GM21526 (cell line): ENCODE data around the gene ELL2.
"Not testable (repeated sequence)": the region's sequence is repeated elsewhere in the genome, so short reads cannot be mapped to it uniquely, and the experiment has no call there.

Experiments used
- ATAC-seq: cut with Tn5 transposase; IDR thresholded peaks from one replicate; pipeline ENCODE4 v1.9.1; 2021; ENCODE audit warnings: moderate library complexity; ENCODE audit not compliant: unreplicated experiment, low FRiP score

The ELL2 gene

DNA sequence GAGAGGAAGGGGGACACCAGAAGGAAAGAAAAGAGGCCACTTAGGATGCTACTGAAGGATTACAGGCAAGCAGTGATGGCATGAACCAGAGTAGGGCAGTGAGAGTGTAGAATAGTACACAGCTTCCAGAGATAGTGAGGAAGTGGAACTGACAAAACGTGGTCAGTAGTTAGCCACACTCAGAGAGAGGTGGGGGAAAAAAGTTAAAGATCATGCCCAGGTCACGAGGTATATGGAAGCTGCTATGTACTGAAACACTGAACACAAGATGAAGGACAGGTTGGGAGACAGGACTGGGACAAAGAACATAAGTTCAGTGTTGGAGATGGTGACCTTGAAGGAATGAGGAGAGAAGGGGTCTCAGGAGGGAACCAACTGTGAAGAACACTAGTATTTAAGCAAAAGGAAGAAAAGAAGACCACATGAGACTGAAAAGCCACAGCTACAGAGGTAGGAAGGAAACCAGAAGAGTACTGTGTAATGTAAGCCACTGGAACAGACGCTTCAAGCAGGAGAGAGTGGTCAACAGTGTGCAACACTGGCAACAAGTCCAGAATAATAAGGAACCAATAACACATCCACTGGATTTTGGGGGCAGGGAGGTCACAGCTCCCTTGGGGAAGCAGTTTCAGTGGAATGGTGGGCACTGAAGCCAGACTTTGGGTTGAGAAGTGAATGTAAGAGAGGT lies 45.5 kb downstream of the ELL2 start:
- peak; percentile 56 for ATAC-seq

DNA sequence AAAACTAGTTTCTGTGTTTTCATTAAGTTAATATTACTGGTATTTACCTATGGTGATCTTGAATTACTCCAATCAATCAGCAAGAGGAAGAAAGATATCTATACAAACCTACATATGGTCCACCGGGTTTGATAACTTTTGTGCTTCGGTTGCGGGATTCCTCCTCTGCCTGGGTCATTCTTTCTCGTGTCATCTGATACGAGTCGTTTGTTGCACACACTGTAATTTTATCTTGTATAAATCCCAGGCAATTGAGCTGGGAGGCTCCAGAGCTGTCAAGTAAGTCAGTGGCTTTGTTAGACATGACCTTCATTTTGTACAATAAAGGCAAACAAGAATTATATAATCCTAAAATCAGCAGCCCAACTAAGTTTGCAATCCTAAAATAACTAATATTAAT lies 48.0 kb downstream of the ELL2 start:
- no peak for ATAC-seq

DNA sequence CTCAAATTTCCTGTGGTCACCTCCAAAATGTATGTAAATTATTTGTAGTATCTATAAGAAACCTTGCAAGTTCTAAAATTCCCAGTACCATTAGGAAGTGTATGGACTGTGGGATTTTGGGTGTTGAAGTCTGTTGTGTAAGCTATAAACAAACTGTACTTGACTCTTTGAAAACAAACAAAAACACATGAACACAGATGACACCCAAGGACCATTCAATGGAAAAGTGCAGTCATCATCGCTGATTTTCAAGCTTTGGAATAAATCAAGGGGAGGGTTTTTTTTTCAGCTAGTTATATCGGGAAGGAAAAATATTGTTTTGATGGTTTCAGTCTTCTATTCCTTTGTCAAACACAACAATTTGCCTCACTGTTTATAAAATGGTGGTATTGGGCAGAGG lies 49.6 kb downstream of the ELL2 start:
- ATAC-seq, result no peak

DNA sequence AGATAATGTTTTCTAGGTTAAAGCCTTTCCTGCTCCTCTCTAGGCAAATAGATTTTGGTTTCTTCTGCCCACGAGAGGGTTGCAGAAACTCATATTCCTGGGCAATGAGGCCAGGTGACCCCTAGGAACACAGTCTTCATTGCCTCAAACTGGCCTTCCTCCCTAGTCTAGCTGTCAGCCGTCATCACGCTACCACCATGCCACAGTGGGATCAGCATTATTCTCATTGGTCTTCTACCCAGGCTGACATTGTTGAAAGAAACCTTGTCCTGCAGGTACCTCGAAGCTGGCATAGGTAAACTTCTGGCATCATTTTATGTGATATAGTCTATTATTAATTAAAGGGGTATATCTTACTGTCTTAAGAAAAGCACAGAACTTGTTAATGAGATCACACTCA lies 51.1 kb downstream of the ELL2 start:
- ATAC-seq, result no peak

DNA sequence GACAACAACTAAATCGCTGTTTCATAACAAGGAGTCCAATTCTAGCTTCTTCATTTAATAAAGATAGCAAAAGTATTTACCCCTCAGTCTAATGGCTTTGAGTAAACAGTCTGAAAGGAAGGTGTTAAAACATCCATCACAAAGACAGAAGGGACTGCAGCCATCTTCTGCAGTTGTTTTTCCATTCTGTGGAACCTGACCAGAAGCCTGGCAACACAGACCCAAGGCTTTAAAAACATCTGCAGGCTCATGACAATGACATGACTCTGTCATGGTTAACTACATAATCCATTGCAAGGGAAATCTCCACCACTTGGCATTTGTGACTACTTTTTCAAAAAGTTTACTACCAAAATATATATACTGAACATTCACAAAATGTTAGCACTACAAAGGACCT lies 51.9 kb downstream of the ELL2 start:
- no peak for ATAC-seq

DNA sequence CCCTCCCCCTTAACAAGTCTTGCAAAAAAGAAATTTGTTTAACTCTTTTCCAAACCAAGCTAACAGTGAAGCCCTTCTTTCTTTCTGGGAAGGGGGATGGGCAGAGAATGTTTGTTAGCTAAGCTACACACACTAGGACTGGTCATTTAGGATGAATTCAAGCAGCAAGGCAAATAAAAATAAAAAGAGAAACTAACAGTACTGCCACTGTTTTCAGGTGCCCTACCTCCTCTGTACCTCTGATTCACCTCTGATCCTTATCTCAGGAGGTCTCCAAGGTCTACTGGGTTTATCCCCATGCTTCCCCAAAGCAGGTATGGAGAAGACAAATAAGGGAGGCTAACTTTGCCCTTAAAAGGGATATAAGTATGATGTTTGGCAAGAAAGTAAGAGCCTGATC lies 52.9 kb downstream of the ELL2 start:
- ATAC-seq, result no peak

DNA sequence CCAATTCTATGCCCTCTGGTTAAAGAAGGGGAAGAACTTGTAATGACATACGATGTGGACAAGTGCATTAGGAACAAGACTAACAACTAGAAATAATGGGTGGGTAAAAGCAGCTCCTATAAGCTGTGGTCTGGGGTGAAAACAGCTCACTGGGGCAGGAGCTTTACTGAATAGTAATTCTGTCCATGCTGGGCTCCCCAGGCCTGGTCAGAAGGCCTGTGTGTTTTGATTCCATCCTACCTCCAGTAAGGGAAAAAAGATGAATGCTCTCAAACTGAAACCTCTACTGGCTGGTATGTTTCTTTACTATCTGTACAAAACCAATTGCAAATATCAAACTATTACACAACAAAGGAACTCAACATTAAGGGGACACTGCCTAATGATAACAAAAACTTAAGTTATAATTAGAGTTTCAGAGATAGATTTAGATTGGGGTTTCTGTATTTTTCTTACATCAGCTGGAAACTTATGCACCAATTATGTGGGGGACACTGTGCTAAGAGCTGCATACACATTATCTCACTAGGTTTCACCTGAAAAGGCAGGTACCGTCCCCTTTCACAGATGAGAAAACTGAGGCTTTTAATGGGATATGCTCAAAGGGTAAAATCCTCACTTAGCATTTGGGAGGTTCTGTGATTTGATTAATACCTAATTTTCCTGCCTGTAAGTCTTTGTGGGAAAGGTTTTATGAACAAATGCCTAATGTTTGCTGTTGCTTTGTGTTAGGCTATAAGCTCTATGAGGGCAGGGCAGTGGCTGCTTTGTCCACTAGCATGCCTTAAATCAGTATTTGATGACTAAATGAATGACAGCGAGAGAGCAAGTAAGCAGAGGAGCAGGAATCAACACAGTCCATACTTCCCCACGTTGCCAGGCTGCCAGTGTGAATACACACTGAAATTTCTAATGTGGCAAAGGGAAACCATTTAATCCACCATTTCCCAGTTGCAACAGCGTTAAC lies 53.6 kb downstream of the ELL2 start:
- no peak for ATAC-seq

DNA sequence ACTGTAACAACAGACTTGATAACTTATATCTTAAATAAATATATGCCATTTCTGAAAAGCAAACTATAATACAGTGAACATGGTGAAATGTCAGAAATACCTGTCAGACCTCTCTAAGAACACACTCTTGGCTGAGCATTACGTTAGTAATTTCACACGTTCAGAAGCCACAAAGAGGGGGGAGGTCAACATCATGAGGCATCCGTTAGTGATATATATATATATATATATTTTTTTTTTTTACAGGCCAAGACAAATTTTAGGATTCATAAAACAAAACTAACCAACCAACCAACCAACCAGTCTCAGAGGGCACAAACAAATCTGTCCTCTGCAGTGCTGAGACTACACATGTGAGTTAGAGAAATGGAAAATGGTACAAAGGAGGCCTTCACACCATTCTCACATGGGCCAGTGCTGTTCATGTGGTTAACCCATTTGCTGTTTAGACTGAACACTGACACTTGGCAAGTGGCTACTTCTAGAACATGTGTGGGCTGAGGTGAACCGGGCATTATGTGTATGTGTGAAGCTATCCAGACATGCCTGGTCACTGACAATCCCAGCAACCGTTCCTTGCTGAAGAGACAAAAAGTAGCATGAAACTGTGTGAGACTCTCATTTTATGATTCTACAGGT lies 54.5 kb downstream of the ELL2 start:
- ATAC-seq, result no peak

DNA sequence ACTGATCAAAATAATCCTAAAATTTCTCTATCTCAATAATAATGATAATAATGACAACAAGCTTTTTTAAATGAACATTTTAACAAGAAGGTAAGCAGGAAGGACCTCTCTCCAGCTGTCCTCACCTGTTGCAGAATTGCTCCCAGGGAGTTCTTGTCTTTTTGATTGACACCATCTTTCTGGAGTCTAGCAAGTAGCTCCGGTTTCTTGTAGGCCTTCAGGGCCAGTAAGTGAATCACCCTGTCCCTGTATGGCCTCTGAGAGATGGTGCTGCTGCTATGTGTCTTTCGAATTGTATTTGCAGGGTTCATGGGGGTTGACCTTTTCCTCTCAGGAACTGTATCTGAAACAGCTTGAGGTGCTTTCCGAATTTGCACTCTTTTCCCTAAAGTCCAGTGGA lies 55.3 kb downstream of the ELL2 start:
- ATAC-seq, result not testable (repeated sequence)

DNA sequence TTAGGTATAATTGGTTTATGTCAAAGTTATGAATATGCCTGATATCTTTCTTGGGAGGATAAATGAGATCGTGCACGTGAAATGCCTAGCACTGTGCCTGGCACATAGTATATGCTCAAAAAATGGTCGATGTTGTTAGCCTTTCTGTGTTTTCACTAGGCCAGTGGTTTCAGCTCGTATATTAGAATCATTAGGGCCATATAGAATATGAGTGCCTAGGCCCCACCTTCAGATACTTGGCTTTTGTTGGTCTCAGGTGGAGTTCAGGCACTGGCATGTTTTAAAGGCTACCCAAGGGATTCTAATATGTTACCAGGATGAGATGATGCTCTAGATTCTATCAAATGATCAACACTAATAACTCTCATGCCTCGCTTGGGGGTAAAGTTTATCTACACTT lies 56.8 kb downstream of the ELL2 start:
- ATAC-seq, result no peak

DNA sequence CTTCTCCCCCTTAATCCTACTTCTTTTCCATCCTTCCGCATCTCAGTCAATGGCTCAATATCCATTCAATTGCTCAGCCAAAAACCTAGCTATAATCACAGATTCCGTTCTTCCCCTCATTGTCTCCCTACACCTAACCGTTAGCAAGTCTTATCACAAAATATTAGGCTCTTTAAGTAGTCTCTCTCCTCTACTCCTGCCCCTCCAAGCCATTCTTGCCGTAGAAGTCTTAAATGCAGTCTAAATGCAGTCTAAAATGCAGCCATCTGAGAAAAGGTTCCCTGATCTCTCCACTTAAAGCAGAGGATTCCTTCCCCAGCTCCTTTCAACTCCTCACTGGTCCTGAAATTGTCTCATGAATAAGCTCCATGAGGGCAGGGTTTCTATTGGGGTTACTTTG lies 57.8 kb downstream of the ELL2 start:
- no peak for ATAC-seq

DNA sequence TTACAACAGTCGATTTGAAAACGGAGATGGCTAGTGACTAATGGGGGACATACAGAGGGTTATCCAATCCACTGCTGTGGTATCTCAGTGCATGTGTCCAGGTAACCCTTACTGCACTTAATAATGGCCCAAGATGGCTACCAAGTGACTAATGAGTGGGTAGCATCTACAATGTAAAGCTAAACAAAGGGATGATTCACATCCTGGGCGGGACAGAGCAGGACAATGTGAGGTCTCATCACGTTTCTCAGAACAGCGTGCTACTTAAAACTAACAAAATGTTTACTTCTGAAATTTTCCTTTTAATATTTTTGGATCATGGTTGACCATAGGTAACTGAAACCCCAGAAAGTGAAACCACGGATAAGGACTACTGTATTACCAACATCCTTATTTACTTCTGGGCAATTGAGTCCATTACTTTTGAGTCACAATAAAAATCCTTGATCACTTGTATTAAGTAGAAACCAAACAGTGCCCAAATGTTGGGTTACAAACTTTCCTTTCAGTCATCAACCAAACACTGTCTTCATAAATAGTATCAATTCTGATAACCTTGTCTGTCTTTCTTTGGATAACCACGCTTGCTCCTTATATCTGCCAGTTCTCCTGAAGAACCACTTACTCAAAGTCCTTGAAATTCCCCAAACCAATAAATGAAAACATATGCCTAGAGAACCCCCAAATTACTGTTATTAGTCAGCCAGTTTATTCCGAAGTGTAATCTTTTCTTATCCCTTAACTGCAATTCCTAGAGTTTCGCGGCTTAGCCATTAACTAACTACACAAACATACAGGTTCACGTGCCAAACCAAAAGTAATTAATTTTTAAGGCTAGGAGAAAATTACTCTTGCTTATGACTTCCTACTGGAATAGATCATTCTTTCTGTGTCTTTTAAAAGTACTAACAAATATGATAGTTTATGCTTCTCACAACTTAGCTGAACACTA lies 59.7 kb downstream of the ELL2 start:
- no peak for ATAC-seq

DNA sequence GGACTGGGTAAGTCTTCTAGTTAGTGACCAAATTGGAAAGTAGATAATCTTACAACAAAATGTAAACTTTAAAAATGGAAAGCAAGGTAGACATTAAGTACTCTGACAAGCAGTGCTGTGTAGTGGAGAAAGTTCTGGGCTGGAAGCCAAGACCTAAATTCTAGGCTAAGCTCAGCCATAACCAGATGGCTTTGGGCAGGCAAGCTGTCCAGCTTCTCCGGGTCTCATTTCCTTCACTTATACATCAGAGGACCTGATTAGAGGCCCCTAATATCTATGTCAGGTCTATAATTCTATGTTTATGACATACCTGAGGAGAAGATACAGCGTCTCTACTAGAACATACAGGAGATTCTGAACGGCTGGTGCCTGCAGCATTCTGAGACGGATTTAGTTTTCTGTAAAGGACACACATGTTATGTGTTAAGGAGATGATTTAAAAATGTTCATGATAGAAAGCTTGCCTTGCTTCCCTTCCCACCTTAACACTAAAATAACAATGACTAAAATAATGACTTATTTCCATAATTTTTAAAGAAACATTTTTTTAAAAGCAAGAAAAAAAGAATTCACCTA lies 61.2 kb downstream of the ELL2 start:
- no peak for ATAC-seq

DNA sequence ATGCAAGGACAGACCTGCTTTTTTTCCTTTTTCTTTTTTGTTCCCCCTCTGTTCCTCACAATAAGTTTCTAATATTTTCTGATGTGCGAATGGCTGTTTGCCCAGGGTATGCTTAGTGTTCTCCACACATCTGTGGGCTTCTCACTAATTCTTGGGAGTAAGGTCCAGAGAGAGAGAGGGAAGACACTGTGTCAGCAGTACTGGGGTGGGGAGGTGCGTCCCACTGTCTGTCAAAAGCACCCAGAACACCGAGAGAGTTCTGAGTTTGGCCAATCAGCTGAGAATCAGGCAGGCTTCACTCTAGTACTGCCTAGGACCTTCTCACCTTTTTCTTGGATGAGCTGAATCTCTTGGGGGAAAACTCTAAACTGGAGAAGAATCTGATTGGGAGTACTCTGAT lies 61.8 kb downstream of the ELL2 start:
- no peak for ATAC-seq

DNA sequence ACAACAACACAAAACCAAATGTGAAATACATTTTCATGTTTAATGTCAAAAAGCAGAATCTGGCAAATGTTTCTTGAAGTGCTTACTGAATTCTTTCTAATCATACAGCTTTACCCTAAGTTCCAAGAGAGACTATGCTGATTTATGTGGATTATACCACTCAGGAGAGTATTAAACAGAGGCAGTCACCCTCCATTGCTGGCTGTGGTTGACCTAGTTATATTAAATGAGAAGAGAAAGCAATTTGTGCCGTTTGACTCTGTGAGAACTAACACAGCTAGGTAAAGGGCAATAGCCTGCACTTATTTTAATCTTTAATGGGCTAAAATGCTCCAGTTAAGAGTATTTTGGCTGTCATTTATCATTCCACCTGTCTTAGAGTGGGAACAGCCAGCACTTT lies 62.6 kb downstream of the ELL2 start:
- no peak for ATAC-seq

DNA sequence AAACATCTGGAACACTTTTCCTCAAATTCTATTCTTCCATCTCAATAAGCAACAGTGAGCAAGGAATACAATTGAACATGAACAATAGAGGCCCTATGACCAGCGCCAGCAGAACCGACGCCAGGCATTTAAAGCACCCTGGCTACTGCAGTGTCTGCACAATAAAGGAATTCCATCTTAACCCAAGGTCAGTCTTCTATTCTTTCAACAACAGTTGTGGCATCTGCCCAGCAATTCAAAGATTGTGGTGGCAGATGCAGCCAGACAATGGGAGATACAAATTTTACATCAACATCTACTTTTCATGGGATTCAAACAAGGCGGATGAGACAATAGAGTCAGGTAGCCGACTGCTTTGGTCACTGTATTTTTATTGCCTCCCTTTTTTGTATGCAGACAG lies 65.9 kb downstream of the ELL2 start:
- no peak for ATAC-seq

DNA sequence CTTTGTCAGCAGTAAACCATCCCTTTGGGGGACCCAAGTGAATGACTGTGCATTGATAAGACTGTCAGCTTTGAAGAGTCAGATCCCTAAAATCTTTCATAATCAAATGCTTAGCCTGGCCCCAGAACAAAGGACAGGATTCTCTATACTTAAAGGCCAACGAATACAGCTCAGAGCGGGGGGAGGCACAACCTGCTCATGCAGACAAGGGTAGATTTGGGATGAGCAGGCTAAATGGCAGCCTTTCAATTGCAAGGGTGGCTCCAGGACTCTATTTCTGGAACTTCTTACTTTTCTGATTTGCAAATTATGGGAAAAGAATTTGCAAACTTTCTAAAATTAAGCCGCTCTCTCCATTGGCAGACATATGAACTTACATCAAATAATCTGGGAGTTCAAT lies 66.4 kb downstream of the ELL2 start:
- ATAC-seq, result no peak

DNA sequence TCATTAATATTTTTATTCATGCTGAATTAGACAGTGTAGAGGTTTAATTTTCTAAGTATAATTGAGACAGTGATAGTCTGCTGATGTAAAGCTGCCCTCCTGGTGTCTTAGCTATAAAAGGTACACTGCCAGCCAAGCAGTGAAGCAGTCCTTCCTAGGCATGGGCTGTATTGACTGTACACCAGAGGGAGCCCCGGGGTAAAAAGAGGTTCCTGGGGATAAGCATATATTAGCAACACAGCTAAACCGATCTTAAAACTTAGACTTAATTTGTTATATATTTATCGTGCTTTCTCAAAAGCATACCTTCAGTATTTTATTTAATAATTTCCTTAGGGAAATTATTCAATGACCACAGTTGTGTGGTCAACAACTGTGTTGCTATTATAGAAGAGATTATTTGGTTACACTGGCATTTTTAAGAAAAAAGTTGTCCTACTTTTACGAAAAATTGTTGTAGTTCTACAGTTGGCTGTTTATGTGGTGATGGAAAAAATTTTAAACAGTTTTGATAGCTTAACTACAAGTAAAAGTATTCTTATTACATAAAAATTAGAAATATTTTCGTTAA lies 68.8 kb downstream of the ELL2 start:
- peak; percentile 66 for ATAC-seq

DNA sequence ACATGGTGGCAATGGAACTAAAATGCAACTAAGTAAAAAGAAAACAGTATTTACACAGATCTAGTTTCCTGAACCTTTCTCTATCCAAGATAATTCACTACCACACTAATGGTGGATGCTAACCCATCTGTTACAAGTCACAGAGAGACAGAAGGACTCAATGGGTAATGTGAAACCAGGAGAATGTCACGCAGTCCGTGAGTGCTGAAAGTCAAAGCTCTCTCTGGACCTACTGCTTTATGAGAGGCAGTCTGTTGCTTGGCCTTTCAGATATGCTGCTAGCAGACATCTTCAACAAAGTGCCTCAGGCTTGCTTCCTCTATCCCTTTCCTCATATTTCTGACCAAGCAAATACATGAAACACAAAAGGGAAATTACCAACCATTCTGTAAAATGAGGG lies 70.2 kb downstream of the ELL2 start:
- no peak for ATAC-seq

DNA sequence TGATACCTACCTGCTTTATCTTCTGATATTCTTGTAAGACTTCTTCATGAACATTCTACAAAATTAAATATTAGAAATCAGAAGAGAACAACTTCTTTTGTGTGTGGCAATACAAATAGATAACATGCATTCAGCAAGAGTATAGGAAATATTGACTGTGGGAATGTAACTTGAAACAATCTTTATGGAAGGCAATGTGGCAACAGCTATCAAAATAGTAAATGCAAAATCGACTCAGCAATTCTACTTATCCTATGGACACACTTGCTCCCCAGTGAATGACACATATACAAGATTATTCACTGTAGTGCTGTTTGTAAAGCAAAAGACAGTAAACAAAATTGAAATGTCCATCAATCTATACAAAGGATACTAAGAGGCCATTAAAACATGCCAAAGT lies 72.6 kb downstream of the ELL2 start:
- ATAC-seq, result no peak
